C4-2B (cell line): ENCODE data around the gene CDK6.

Experiments
- ZFX ChIP-seq: fragments of 450-650 bp; IDR thresholded peaks from 2 replicates; pipeline ENCODE4 v1.6.1; 2017
- TF ChIP-seq, protein P1 (sequence below): fragments of 450-650 bp; conservative IDR thresholded peaks from 2 replicates; pipeline ENCODE4 v1.5.1; 2017; ENCODE audit warnings: mild to moderate bottlenecking

DNA sequence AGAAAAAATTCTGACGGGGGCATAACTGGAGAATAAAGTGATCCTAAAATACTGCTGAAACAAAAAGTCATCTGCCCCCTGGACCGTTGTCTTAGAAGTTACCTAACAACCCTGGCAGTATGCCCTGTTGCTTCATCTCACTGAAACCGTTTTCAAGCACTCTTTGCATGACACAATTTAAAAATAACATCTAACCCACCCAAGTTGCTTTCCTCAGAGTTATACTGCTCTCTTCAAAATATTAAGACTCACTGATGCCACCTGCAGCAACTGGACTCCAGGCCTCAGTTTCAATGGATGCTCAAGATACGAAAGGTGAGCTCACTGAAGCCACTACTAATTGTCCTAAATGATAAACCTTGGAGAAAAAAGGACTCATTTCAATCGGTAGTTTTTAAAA is 57.4 kb downstream of the CDK6 start:
- TF ChIP-seq, protein P1, sequence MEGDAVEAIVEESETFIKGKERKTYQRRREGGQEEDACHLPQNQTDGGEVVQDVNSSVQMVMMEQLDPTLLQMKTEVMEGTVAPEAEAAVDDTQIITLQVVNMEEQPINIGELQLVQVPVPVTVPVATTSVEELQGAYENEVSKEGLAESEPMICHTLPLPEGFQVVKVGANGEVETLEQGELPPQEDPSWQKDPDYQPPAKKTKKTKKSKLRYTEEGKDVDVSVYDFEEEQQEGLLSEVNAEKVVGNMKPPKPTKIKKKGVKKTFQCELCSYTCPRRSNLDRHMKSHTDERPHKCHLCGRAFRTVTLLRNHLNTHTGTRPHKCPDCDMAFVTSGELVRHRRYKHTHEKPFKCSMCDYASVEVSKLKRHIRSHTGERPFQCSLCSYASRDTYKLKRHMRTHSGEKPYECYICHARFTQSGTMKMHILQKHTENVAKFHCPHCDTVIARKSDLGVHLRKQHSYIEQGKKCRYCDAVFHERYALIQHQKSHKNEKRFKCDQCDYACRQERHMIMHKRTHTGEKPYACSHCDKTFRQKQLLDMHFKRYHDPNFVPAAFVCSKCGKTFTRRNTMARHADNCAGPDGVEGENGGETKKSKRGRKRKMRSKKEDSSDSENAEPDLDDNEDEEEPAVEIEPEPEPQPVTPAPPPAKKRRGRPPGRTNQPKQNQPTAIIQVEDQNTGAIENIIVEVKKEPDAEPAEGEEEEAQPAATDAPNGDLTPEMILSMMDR = no peak
- TF ChIP-seq ZFX = no peak
